HG03439 (cell line): ENCODE results near the gene DNAJC15.

Experiments used
- ATAC-seq: cut with Tn5 transposase; IDR thresholded peaks from one replicate; pipeline ENCODE4 v1.9.1; 2021; ENCODE audit warnings: mild to moderate bottlenecking, moderate library complexity; ENCODE audit not compliant: unreplicated experiment

DNAJC15 gene

GRCh38 chr13:43122791-43123190 is 99.4 kb downstream of the DNAJC15 start:
- ATAC-seq, result no peak

DNA sequence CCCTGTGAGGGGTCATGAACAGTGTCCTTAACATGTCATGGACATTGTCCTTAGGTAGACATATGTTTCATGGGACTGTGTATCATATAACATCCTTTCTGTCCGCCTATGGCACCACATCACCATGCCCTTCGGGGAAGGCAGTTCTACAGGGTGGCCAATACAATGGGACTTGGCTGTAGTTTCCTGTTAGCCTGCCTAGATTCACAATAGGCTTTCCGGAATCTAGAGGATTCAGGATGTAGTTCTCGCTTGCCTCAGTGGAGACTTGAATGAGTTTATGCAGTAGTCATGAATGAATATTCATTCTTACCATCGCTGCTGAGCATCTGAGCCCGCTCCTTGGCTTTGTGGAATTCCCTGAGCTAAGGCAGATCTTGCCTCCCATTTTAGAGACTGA is 100.5 kb downstream of the DNAJC15 start:
- no peak for ATAC-seq

GRCh38 chr13:43124490-43124889 is 101.1 kb downstream of the DNAJC15 start:
- ATAC-seq, result no peak

- no peak for ATAC-seq
Observed at GRCh38 chr13:43126420-43126819, 103.0 kb downstream of the DNAJC15 start.

GRCh38 chr13:43127103-43127798 is 103.9 kb downstream of the DNAJC15 start:
- ATAC-seq, result no peak

GRCh38 chr13:43127827-43128226 is 104.4 kb downstream of the DNAJC15 start:
- ATAC-seq, result no peak

- no peak for ATAC-seq
Observed at GRCh38 chr13:43128504-43128961, 105.1 kb downstream of the DNAJC15 start.

DNA sequence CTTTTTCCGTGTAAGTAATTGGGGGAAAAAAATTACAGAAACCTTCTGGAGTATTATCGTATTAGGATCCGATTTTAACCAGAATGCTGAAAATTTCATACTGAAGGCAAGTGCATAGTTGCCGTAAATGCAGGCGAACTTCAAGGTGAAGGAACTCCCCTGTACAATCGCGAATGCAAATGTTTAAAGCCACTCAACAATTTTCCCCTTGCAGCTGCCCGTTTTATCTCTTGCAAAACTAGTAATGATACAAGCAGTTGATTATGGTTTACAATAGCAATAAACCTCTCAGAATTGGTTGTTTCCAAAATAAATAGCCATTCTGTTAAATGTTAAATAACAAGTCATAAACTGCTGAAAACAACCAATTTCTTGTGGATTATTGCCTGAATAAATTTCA is 105.7 kb downstream of the DNAJC15 start:
- ATAC-seq, result no peak

DNA sequence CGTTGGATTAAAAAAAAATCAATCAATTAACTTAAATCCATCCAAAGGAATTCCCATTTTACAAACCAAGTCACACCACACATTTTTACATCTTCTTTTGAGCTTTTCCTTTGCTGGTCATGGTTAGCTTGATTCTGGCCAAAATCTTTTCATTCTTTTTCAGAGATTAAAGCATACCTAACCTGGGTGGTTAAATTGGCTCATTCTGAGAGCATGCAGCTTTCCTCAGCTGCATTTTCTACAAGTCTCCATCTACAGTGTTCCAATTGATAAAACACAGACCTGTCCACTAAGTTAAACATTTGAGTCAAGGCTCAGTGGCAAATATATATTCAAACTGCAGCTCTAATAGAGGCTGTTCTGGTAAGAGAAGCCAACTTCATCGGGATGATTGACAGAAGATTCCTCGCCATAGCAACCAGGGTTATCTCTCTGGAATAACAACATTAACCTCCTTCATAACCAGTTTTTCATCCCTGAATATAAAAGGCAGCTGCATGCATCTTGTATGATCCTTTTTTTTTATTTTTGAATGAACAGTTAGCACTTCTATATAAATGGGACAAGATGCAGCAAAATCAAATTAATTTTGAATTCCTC is 106.2 kb downstream of the DNAJC15 start:
- ATAC-seq, result no peak

GRCh38 chr13:43132257-43132656 is 108.9 kb downstream of the DNAJC15 start:
- ATAC-seq, result no peak

DNA sequence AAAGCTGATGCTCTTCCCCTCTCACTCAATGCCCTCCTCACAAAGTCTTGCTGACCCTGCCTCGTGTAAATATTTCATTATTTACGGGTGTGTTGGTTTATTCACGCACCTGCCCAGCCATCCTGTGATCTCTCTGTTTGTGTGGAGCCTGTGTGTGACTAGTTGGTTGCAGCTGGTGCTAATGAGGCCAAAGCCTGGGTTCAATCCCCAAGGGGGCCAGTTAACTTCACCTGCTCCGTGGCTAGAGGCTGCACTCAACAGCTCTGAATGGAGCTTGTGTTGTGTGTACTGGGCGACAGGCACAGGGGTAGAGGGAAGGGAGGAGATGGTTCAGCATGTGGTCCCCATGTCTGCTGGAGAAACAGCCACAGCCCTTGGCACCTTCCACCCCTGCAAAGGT is 109.5 kb downstream of the DNAJC15 start:
- ATAC-seq, result no peak

DNA sequence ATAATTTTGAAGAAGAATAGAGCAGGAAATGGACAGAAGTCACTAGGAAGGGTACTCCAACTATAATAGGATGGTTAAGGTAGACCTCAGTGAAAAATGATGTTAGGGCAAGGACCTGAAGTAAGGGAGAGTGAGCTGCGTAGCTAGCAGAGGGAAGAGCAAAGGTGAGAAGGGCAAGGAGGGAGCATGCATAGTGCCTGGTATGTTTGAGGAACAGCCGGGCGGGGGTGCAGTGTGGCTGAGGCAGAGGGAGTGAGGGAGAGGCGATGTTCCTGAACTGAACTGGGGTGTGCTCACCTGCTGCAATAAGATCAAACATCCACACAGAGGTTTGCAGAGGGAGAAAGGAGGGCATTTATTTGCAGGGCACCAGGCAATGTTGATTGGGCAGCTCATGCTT is 110.4 kb downstream of the DNAJC15 start:
- ATAC-seq, result no peak

DNA sequence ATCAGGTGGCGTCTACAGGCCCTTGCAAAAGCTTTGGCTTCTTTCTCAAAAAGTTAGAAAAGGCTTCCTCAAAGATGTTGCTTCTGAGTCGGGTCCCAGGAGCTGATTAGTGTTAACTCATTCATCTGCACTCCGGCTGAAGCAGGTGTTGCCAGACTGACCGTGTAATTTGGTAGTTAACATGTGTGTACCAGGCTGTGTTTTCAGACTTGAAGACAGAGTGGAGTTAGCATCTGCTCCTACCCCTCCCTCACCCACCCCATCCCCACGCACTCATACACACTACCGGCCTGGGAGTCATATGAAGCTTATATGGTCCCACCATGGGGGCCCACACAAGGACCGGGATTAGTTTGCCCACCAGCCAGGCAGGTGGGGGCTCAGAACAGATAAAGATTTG is 111.5 kb downstream of the DNAJC15 start:
- ATAC-seq, result no peak

DNA sequence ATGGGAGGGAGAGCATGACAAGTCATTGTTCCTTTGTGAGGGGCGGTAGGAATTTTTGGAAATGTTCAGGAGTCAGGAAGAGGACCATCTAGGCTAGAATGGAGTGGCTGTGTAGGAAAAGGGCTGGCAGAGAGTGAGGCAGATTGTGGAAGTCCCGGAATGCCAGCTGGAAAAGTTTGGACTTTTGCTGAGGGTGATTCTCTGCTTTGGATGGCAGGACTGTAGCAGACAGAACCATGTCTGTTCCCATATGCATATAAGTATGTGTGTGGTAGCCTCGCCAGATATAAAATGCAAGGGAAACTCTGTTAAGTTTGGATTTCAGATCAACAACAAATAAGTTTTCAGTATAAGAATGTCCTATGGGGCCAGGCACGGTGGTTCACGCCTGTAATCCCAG is 112.1 kb downstream of the DNAJC15 start:
- ATAC-seq, result no peak

- ATAC-seq, result no peak
Observed at GRCh38 chr13:43136920-43137575, 113.7 kb downstream of the DNAJC15 start.

GRCh38 chr13:43139211-43139610 is 115.8 kb downstream of the DNAJC15 start:
- no peak for ATAC-seq

- ATAC-seq, result no peak
Observed at GRCh38 chr13:43139921-43140320, 116.5 kb downstream of the DNAJC15 start.

DNA sequence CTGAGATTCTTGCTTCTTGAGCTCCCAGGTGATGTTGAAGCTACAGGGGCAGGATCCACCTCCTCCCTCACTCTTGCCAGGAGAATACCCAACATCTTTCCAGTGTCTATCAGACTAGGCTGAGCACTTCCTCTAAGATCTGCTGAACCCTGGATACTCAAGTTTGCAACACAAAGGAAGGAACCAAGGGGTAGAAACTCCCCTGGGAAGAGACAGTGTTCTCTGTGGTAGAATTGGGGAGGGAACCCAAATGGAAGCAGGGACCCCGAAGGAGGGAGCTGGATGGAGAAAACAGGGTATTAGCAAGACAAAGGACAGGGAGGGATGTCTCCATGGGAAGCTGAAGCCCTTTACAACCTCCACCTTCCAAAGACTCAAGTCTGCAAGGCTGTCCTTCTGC is 117.6 kb downstream of the DNAJC15 start:
- ATAC-seq, result no peak

DNA sequence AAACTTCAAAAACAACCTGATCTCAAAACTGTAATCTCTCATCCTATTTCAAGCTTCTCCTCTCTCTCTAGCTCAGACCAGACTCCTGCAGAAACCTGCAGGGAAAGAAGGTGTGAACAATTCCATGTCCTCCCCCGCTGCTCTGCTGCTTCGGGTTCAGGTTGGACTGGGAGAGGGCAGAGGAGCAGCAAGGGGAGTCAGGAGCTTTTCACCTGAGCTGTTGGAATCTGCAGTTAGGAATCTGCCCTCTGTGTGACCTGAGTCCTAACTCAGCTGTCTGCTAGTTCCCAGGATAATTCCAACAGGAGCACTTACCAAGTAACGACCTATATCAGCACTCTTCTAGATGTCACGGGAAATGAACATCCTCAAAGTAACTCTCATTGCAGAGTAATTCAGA is 118.3 kb downstream of the DNAJC15 start:
- no peak for ATAC-seq

DNA sequence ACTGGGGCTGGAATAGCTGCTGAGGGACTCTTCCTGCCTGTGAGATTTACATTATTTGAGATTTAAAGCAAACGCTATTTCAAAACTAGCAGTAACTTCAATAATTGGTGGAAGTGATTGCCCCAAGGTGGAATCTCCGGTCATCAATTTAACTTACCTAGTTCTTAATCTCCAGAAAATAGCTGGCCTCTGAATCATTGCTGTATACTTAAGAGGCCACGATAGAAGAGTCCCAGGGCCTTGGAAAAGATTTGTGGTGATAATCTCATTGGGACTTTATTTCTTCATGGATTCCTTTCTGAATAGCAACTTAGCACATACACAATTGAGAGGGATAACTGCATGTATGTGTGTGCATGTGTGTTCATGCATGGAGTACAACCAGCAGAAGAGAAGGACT is 120.2 kb downstream of the DNAJC15 start:
- no peak for ATAC-seq

GRCh38 chr13:43145534-43146196 is 122.3 kb downstream of the DNAJC15 start:
- no peak for ATAC-seq

GRCh38 chr13:43146400-43146799 is 123.0 kb downstream of the DNAJC15 start:
- ATAC-seq, result no peak
